CD4-positive, alpha-beta T cell treated with Interleukin-4 for 1 hour (primary cell): Measurements from ENCODE around the gene DIO3.

ENCODE experiments used
- DNase-seq, 2 donors: peaks; one replicate each; pipeline ENCODE4 v3.0.0-alpha.2; 2020 to 2022

The DIO3 gene

DNA sequence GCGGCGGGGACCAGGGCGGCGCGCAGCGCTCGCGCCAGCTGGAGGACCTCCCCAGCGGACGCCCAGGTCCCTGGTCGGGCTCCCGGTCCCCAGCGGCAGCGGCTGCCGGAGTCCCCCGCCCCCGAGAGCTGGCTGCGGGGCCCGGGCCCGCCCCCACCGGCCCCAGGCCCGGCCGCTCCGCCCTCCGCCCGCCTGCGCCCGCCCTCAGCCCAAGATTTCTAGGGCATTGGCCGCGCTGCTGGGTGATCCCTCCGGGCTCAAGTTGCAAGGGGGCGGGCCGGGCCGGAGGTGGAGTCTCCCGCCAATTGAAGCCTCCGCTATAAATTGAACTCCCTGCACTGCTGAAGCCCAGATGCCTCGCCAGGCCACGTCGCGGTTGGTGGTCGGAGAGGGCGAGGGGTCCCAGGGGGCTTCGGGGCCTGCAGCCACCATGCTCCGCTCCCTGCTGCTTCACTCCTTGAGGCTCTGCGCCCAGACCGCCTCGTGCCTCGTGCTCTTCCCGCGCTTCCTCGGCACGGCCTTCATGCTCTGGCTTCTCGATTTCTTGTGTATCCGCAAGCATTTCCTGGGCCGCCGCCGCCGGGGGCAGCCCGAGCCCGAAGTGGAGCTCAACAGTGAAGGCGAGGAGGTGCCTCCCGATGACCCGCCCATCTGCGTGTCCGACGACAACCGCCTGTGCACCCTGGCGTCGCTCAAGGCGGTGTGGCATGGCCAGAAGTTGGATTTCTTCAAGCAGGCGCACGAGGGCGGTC is at the start of gene DIO3:
TSS of gene DIO3 (plus strand) at position 351 of the 752 bp plus-strand sequence.
- DNase-seq, result no peak

DNA sequence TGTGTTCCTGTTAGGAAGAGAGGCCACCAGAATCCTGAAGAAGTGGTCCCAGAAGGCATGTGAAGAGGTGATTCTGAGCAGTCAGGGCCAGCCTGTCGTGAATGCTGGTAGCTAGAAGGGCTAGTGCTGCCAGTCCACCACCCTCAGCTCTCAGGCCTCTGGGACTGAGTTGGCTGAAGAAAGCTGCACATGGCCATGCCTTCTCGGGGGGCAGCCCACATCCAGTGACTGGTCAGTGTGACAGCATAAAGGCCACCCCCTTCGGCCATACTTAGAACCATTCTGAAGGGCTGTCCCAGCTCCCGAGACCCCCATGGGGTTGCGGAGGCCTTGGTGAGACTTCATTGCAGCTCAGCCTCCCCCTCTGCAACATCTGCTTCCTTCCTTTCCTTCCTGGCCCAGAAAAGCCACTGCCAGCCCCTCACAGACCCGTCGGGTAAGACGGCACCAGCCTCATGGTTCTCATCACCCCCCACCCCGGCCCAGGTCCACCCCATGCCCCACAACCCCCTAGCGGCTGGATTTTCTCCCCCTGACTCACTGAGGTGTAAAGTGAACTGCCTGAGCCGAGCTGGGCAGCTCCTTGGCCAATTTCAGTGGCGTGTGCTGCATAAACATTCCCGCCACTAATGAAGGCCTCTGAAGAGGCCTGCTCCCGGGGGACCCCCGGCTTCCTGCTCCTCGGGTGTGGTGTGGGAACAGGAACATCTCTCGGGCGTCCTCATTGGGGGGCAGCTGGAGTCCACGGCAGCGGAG is 49.5 kb upstream of the DIO3 start:
- no peak for DNase-seq

DNA sequence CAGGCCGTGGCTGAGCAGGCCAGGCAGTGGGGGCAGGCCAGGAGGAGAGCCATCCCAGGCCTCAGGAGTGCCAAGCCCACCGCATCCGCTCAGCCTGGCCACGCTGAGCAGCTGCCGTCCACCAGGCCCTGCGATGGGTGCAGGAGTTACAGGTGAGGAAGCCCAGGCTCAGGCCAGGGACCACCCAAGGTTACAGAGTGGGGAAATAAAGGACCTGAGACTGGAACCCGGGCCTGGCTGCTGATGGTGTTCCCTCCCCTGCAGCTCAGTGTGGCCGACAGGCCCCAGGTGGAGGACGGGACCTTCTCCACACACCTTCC is 49.0 kb upstream of the DIO3 start:
- no peak for DNase-seq

DNA sequence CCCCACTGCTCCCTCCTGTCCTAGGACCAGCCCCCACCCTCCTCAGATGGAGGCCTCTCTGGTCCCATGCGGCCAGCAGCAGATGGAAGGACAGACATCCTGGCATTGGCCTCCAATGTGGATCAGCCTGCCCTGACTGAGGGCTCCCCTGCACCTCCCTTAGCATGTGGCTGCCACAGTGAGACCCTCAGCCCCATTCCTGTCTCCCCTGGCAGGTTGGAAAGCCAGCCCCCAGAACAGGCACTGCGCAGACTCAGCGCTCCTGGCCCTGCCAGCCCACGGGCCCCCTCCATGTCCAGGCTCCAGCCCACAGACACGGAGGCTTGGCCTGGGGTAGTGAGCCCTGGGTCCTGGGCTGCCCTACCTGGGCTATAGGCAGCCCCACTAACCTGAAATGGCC is 47.2 kb upstream of the DIO3 start:
- no peak for DNase-seq

DNA sequence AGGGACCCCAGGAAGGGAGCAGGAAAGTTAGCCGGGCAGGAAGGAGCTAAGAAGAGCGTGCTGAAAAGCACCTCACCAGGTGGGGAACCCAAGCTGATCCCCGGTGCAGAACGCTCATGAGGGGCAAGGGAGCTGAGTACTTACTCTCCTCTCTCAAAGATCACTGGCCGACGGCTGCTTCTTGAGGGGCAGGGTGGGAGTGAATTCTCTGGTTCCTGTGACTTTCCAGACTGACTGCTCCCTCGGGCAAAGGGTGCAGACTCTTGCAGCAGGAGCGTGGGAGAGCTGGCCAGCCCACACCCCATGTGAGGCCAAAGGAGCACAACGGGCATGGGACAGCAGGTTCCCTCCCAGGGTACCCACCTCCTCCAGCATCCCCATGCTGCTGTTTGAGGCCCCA is 44.9 kb upstream of the DIO3 start:
- no peak for DNase-seq

DNA sequence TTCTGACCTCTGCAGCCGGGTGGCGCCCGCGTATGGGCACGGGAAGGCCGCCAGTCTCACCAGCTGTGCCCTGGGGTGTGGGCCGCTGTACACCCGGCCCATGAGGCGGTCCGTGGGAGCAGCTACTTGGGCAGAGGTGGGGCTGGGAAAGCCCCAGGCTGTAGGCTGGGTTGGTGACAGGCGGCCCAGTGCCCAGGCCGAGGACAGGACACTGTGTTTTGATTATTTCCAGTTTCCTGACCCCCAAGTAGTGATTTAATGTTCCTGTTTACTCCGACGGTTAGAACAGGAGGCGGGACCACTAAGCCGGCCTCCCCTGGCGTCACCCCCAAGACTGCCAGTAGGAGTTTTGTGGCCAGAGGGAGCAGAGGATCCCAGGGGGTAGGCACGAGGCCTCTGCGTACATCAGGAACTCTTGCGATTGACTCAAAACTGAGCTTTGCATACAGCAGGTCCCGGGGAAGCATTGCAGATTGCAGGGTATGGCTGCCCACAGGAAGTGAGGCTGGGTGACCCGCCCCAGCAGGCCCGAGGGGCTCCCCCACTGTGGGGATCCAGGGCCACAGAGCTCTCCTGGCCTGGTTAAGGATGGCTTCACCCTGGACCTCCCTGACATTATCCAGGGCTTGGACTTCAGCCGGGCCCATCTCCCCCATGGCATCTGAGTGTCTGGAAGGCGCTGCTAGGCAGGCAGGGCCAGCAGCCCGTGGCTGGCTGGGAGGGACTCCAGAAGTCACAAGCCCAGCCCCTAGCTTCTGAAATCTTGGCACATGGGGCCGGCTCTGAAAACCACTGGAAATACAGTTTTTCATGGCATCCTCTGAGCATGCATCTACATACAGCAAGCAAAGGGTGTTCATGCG is 42.5 kb upstream of the DIO3 start:
- DNase-seq, result no peak

DNA sequence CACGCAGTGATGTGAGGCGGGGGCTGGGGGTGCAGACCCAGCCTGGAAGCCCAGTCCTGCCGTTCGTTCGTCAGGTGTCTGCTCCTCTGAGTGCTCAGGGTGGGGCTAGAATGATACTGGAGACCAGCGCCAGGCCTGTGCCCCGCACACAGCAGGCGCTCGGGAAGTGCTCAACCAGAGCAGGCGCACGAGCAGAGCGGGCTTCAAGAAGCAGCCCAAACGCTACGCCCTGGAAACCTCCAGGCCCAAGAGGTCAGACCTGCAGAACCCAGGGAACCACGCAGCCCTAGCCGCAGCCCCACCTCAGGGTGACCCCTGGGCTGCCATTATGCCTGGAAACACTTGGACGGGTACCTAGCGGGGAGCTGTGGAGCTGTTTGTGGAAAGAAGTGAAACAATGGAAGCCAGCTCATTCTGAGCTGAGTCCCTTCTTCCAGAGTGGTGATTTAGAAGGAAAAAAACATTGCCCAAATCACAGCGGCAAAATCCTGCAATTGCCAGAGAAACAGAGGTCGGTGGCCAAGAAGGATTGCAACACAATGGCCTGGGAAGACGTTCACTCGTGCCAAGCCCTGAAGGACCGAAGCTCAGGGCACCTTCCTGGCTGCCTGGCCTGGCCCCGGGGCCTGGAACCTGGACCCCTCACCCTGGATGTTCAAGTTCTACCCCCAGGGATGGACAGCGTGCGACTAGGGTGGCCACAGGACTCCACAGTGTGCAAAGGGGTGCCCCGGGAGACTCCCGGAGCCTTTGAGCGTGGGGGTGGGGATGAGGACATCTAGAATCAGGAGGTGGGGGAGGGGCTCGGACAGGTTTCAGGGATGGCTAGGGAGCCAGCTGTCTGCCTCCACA is 40.4 kb upstream of the DIO3 start:
- no peak for DNase-seq

DNA sequence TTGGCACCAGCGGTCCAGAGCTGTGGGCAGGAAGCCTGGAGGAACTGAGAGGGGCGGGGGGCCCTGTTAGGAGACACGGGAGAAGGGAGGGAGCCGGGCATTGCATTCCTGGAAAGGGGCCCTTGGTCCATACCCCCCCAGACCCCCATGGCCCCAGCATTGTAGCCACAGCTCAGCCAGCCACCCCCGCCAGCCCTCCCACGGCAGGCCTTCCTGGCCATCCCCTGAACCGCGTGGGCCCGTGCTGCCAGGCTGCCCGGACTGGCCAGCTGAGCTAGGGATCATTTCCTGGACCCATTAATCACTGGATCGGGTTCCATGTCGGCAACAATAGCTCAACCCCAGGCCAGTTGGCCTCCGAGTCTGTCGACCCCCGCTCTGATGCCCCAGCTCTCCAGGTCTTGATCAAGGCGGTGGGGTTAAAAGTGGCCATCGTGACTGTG is 39.8 kb upstream of the DIO3 start:
- DNase-seq, result no peak

DNA sequence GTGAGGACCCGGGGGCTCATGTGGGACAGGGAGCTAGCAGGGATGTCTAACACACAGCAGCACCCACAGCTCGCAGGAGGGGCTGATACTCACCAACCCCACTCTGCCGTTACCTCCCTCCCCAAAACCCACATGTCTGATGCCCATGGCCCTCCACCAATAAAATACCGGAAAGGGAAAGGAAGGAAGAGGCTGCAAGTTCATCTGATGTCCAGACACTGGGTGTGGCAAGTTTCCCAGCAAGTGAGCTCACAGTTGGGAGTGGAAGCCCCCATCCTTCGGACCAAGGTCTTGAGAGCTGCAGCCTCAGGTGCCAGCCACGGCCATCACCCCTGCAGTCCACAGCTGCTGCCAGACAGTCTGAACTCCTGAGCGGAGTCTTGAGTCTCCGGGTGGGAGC is 39.3 kb upstream of the DIO3 start:
- no peak for DNase-seq

DNA sequence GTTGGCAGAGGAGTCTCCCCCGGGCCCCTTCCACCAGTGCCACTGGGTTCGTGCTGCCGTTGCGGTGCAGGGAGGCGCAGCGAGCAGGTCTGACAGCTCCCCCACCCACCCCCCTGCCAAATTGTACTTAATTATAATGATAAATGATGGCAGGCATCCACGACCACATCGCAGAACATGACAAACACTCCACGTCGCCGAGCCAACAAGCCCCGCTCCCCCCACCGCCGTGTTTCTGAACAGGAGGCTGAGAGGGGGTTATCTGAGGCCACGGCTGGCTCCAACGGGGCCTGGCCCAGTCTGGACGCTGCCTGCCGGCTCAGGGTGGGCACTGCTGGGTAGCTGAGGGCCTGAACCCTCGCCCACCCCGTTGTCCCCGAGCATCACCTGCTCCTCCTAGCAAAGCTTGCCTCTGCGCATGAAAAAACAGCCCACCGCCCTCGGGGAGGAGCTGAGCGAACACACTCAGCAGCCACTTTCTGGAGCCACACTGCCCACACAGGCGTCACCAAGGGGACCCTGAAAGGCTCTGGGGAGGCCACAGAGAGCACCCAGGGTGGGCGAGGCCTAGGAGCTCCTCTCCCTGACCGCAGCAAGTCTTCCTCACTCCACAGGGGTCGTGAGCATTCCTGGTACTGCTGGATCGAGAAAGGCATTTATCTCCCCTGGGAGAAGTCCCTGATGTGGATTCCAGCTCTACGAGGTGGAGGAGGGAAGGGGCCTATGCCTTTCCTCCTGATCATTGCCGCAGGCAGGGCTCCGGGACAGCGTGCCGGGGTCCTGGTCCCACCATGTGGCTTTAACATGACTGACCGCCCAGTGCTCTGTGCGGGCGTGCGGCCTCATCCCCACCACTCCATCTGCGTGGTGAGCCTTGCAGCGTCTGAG is 35.4 kb upstream of the DIO3 start:
- no peak for DNase-seq

DNA sequence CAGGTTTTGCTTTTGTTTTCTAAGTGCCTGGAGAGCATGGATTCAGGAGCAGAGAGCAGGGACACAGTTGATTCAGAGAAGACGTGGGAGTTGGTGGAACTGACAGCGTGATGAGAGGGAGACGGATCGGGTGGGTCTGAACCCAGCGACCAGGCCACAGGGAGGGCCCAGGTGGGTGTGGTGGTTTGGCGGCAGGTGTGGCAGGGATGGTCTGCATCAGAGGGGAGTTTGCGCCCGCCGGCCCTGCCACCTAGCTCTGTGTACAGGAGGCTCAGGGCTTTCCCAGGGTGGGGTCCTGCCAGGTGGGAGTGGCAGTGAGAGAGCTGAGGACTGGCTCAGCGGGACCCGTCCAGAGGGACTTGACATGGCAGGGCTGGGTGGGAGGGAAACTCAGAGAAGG is 33.3 kb upstream of the DIO3 start:
- DNase-seq, result no peak

DNA sequence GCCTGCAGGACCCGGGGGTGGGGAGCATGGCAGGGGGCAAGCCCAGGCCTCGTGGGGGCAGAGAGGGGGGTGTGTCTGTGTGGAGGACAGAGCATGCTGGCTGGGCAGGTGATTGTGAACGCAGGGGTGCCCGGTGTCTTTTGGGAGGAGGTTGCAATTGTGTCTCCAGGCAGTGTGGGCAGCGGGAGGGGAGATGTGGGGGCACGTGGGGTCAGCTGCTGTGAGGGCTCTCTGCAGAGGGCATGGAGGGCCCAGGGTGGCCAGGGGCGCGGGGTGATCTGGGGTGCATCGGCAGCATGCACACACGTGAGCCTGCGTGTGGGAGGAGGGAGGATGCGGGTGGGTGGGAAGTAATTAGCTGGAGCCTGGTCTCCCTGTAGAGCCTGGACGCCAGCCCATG is 32.2 kb upstream of the DIO3 start:
- DNase-seq, result no peak

DNA sequence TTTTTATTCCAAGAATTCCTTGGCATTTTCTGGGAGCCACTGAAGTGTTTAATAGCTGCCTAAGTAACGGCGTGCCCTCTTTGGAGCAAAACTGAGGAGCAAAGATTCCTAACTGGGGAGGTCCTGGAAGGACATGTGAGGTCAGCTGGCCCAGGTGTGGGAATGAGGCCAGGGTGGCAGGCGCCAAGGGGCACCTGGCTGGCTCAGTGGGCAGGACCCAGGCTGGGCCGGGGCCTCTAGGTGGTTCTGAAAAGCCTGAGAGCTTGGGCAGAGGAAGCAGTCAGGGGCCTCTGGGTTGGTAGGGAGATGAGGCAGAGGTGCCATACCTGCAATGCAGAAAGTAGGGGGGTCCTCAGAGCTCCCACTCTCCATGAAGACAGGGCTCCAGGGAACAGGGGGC is 27.1 kb upstream of the DIO3 start:
- no peak for DNase-seq

DNA sequence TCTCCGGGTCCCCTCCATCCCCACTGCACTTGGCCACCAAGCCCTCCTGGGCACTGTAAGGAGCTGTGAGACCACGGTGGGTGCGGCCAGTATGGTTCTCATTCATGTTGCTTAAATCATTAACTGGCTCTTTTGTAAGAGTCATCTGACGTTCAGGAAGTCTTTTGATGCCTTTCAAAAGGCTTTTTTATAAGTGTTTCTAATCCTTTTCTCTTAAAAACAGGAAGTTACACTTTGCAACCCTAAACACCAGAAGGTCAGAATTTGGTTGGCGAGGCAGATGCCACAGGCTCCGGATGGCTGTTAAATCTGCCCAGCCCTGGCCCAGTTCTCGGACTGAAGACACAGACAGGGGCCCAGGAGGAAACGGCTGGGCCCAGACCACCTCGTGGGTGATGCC is 26.1 kb upstream of the DIO3 start:
- DNase-seq, result peak; percentile 19 to 28

DNA sequence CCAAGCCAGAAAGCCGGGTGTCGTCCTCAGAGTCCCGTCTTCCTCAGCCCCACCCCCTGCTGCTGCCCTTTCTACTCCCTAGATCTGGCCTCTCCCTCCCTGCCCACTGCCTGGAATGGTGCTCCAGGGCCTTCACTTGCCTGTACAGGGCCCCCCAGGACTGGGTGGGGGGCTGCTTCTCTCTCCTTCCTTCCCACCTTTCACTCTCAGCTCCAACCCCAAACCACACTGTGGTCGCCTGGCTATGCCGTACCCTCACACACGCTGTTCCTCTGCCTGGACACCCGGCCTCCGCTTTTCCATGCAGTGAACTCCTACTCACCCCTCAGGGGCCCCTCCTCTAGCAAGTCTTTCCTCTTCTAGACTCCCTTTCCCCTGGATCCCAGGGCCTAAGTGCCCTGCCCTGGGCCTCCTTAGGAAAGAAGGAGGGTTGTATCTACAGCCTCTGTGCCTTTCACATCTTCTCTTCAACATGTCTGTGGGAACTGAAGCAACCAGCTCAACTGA is 25.5 kb upstream of the DIO3 start:
- DNase-seq, result no peak

DNA sequence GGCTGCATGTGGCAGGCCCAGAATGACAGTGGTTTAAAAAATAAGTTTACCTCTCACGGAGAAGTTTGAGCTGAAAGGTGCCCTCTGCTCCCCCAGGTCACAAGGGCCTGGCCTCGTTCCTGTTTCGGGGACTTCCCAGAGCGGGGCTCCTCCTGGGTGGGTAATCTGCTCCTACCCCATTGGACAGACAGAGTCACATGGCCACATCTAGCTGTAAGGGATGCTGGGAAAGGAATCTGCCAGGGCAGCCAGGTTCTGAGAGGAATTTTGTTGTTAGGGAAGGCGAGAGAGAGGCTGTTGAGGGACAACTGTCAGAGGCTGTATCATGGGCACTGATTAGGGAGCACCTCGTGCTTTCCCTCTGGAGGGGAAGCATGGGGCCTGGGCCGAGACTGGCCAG is 24.0 kb upstream of the DIO3 start:
- no peak for DNase-seq

DNA sequence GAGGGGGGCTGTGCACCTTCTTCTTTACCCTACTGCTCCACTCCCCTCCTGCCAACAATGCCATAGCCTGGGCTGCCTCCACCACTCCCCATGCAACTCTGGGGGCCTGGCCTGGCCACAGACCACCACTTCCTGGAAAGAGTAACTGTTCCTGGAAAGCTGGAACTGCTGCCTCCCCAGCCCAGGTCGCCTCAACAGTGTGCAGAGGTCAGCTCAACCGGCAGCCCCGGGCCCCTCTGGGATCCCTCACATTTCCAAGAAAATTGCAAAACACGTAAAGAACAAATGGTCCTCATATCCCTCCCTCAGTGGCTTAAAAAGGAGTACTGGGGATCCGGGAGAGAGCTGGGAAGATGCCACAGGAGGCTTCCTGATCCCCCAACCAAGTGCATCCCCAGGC is 22.4 kb upstream of the DIO3 start:
- DNase-seq, result no peak

DNA sequence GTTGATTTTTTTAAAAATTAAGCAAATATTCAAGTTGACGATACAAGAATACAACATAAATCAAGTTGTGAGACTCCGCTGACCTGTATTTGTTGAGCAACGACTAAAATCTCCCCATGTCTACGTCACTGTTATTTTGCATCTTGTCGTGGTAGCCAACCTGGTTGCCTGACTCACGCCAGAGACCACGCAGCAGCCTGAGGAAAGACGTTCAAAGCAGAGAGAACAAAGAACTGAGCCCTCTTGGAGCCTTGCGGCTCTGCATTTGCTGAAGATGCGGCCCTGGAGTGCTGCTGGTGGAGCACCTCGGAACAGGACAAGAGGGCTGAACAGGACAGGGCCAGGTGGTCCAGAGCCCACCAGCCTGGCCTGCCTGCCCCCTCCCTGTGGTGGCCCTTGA is 21.4 kb upstream of the DIO3 start:
- DNase-seq, result no peak

DNA sequence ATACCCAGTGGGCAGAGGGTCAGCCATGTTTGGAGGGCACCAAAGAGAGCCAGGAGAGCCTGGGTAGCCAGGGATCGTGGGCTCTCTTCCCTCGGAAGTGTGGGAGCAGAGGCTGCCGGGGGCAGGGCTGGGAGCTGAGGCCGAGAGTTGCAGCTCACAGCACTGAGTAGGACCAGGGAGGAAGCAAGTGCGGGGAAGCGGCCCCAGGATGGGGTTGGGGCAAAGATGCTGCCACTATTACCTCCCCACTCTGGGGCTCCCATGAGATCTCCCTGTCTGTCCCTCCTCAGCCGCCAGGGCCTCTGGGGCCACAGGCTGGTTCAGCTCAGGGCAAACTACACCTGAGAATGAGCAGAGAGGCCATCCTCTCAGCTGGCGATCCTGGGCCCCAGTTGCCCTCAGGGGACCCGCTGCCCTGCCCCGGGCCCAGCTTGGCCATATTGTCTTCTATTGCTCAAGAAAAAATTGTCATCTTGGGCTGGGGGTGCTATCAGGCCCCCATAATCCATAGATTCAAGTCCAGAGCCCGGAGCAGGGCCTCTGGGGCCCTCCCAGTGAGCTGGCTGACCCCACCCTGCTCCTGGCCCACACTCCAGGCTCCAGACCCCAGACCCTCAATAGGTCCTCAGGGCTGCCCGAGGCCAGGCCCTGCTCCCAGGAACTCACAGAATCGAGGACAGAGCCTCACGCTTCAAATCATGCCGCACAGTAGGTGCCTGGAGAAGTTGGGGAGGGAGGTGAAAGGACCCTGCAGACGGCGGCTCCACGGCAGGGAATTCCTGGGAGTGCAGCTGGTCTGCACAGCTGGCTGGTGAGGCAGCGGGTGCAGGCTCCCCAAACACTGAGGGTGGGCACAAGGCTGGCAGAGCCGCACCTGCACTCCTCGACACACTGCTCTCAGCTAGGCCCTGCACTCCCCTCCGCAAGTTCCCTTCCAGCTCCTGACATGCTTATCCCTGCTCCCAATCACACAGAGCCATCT is 20.5 kb upstream of the DIO3 start:
- DNase-seq, result no peak

DNA sequence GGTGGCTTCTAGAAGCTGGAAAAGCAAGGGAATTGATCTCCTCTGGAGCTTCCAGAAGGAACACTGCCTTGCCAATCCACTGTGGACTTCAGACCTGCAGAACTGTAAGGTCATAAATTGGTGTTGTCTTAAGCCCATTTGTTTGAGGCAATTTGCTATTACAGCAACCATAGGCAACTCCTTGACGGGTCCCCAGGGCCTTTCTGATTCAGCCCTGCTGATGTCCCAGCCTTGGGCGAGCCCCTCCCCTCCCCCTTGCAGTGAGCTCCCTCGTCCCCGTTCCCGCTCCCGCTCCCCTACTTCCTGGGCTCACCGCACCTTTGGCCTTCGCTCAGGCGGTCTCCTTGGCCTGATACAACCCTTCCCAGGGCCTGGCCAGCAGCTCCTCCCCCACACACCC is 18.9 kb upstream of the DIO3 start:
- no peak for DNase-seq
